GM12891 (cell line): ENCODE data around the gene SHISA6.

Experiments used
- POLR2A ChIP-seq: IDR thresholded peaks from 2 replicates; pipeline ENCODE4 v1.6.1; 2011; ENCODE audit warnings: low read depth, low read length, control low read depth
- POLR2AphosphoS5 ChIP-seq: IDR thresholded peaks from 2 replicates; pipeline ENCODE4 v1.6.1; 2011; ENCODE audit warnings: low read depth, low read length, control low read depth
- POU2F2 ChIP-seq: IDR thresholded peaks from 2 replicates; pipeline ENCODE4 v1.6.1; 2011; ENCODE audit warnings: low read depth, mild to moderate bottlenecking, control low read depth, low read length, moderate library complexity
- SPI1 ChIP-seq: IDR thresholded peaks from 2 replicates; pipeline ENCODE4 v1.6.1; 2011; ENCODE audit warnings: low read depth, low read length, control low read depth
- TAF1 ChIP-seq: IDR thresholded peaks from 2 replicates; pipeline ENCODE4 v1.6.1; 2011; ENCODE audit warnings: low read depth, low read length, control low read depth

- TF ChIP-seq POLR2AphosphoS5 (no peak), POLR2A (no peak), TAF1 (no peak), SPI1 (no peak), POU2F2 (no peak)
These were observed at the start of gene SHISA6 for GRCh38 chr17:11240841-11241610.
